MCF 10A (cell line): ENCODE results near the gene SPAG6. TPM values are rescaled to one million over a fixed set of nuclear protein-coding genes. Genes with fewer than 3 reads are reported as not detected.

Source experiments
- BruUV-seq: library from RNA; stranded (reverse); fragments of 400-500 nt; replicated peaks from 2 replicates; lab custom pipeline; 2021; lab: Mats Ljungman, UMichigan
- CTCF ChIA-PET: fragments of 300-600 bp; sonication (Branson Sonifier 250); formaldehyde crosslinking; extraction: SDS; loops from one replicate; lab custom pipeline; 2021; ENCODE audit warnings: antibody characterized with exemption, inconsistent platforms; lab: Yijun Ruan, JAX
- POLR2A ChIA-PET: fragments of 300-600, 350-650 bp; sonication (Branson Sonifier 250); formaldehyde crosslinking; extraction: SDS; loops from one replicate; lab custom pipeline; 2020; ENCODE audit warnings: antibody characterized with exemption, inconsistent platforms; lab: Yijun Ruan, JAX
- DNase-seq: peaks from one replicate; pipeline ENCODE4 v3.0.0-alpha.2; 2018; ENCODE audit not compliant: unreplicated experiment
- H3K27ac Mint-ChIP-seq: one replicate; pipeline ENCODE4 v1.8.0; 2022; ENCODE audit warnings: mild to moderate bottlenecking, low read depth, mixed read lengths; ENCODE audit not compliant: unreplicated experiment
- H3K27me3 Mint-ChIP-seq: one replicate; pipeline ENCODE4 v1.8.0; 2022; ENCODE audit warnings: mixed read lengths; ENCODE audit not compliant: insufficient read depth, unreplicated experiment
- H3K36me3 Mint-ChIP-seq: one replicate; pipeline ENCODE4 v1.8.0; 2022; ENCODE audit warnings: mild to moderate bottlenecking, moderate library complexity, mixed read lengths; ENCODE audit not compliant: insufficient read depth, unreplicated experiment
- H3K4me1 Mint-ChIP-seq: one replicate; pipeline ENCODE4 v1.8.0; 2022; ENCODE audit warnings: mixed read lengths; ENCODE audit not compliant: insufficient read depth, unreplicated experiment
- H3K4me3 Mint-ChIP-seq: one replicate; pipeline ENCODE4 v1.8.0; 2022; ENCODE audit warnings: mild to moderate bottlenecking, moderate library complexity, mixed read lengths; ENCODE audit not compliant: unreplicated experiment
- H3K9me3 Mint-ChIP-seq: one replicate; pipeline ENCODE4 v1.8.0; 2022; ENCODE audit warnings: mixed read lengths; ENCODE audit not compliant: unreplicated experiment
- intact Hi-C: fragments of 100-400 bp; cut with micrococcal nuclease; formaldehyde crosslinking; loops from 2 replicates; pipeline ENCODE4 v1.14.1; 2022
- total RNA-seq: library from RNA; stranded (reverse); gene quantifications from 2 replicates; pipeline ENCODE4 v1.2.3, GENCODE V29; 2022
- TF ChIP-seq, protein P1 (sequence below): fragments of 200-600 bp; IDR thresholded peaks from one replicate; pipeline ENCODE4 v1.8.0; 2022; ENCODE audit warnings: antibody characterized with exemption, mild to moderate bottlenecking; ENCODE audit not compliant: unreplicated experiment

SPAG6 gene
- total RNA-seq, 1 experiment from 2014 or later = not detected

DNA sequence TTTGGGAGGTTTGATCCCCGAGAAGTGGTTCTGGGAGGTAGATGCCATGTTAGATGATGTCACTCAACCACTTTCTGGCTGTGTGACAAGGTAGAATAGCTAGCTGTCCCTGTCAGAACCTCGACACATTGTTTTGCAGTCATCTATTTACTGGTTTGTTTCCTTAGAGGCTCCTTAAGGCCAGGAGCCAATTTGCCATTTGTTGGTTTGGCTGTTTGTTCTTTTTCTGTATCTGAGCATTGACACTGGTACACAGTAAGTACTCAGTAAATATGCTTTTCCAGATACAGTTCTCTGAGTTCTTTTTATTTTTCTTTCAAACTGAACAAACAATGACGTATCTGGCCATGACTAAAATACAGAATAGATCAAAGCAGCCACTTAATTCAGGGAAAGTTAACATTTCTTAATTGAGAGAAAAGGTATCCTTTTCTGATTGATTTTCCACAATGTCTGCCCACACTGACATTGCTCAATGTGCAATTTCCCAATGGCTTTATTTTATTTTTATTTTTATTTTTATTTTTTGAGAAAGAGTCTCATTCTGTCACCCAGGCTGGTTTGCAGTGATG is 121.6 kb downstream of the SPAG6 start:
- Mint-ChIP-seq H3K9me3 (no peaks in the 10 kb centered on the region), H3K27me3 (no peaks in the 10 kb centered on the region), H3K4me3 (no peak overlapping the region), H3K27ac (no peak overlapping the region), H3K4me1 (no peaks in the 10 kb centered on the region), H3K36me3 (no peaks in the 10 kb centered on the region)
- ChIA-PET CTCF (no interaction called here), POLR2A (no interaction called here)
- intact Hi-C loops = no loop called here
- DNase-seq = no peak
- no TSS peak for BruUV-seq
- TF ChIP-seq, protein P1, sequence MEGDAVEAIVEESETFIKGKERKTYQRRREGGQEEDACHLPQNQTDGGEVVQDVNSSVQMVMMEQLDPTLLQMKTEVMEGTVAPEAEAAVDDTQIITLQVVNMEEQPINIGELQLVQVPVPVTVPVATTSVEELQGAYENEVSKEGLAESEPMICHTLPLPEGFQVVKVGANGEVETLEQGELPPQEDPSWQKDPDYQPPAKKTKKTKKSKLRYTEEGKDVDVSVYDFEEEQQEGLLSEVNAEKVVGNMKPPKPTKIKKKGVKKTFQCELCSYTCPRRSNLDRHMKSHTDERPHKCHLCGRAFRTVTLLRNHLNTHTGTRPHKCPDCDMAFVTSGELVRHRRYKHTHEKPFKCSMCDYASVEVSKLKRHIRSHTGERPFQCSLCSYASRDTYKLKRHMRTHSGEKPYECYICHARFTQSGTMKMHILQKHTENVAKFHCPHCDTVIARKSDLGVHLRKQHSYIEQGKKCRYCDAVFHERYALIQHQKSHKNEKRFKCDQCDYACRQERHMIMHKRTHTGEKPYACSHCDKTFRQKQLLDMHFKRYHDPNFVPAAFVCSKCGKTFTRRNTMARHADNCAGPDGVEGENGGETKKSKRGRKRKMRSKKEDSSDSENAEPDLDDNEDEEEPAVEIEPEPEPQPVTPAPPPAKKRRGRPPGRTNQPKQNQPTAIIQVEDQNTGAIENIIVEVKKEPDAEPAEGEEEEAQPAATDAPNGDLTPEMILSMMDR = no peak

Other genes starting within 250 kb of the SPAG6 start
- gene EBLN1, start 127.5 kb upstream of the SPAG6 start, total RNA-seq = not detected in 2 replicates
- gene COMMD3, start 29.1 kb upstream of the SPAG6 start, total RNA-seq = 69.4 and 73.4 TPM in 2 replicates
- 78.0 and 80.1 TPM in 2 replicates for gene BMI1, start 24.4 kb upstream of the SPAG6 start, total RNA-seq